K562 treated with DMSO at 1 percent for 24 hours (cell line): ENCODE data around the gene LONP2. TPM values are rescaled to one million over a fixed set of nuclear protein-coding genes. Genes with fewer than 3 reads are reported as not detected.

Source experiments
- total RNA-seq: library from RNA; unstranded; fragments of 300-600 nt; gene quantifications from 2 replicates; pipeline ENCODE4 v1.2.3, GENCODE V29; 2022; ENCODE audit warnings: low read depth; ENCODE audit not compliant: insufficient read depth

The LONP2 gene
- 17.2 and 19.4 TPM in 2 replicates for total RNA-seq

GRCh38 chr16:48244080-48244862, at the start of gene LONP2:
Gene LONP2, plus strand, starts transcription at chr16:48244300. Its CDS starts 89 bp downstream, at chr16:48244389.

GRCh38 chr16:48247311-48247710, 3.2 kb downstream of the LONP2 start, which contains the start of gene ABCC11:
Gene ABCC11, minus strand, starts transcription at chr16:48247539. Its CDS starts 15,618 bp downstream, at chr16:48231921.

GRCh38 chr16:48385253-48386150, 141.4 kb downstream of the LONP2 start, which contains the start of gene SIAH1:
Gene SIAH1, minus strand, starts transcription at chr16:48385413. Its CDS starts 22,985 bp downstream, at chr16:48362428.

Other genes starting within 250 kb of the LONP2 start
- gene ABCC12, start 88.3 kb upstream of the LONP2 start, total RNA-seq = not detected in 2 replicates
- gene ABCC11, start 3.2 kb downstream of the LONP2 start, total RNA-seq = 0.79 and 1.00 TPM in 2 replicates
- gene SIAH1, start 141.1 kb downstream of the LONP2 start, total RNA-seq = 11.0 and 13.5 TPM in 2 replicates